ENCODE measurements around the gene IQSEC1.
A peak's percentile ranks its signal among the peaks of the same experiment; 100 is the strongest.

Gene IQSEC1

GRCh38 chr3:12892840-12893189, 180.4 kb downstream of the IQSEC1 start:
- no peak overlapping the region for H3K4me3 ChIP-seq (ENCODE audit: control insufficient read depth, low read depth, low read length)
- DNase-seq (ENCODE audit: low read depth): no peak
- no peak for TF ChIP-seq CTCF (conservative IDR thresholded peaks at IDR 0.05; ENCODE audit: control insufficient read depth, insufficient read depth, low read depth, low read length)

- H3K4me3 ChIP-seq (ENCODE audit: control insufficient read depth, low read depth, low read length): no peak overlapping the region
- peak; percentile 71 for DNase-seq (ENCODE audit: low read depth)
- TF ChIP-seq CTCF (conservative IDR thresholded peaks at IDR 0.05; ENCODE audit: control insufficient read depth, insufficient read depth, low read depth, low read length): peak; percentile 85
Measured at GRCh38 chr3:12891985-12892839, 181.0 kb downstream of the IQSEC1 start.

GRCh38 chr3:12891391-12891984, 181.7 kb downstream of the IQSEC1 start:
- no peak overlapping the region for H3K4me3 ChIP-seq (ENCODE audit: control insufficient read depth, low read depth, low read length)
- TF ChIP-seq CTCF (conservative IDR thresholded peaks at IDR 0.05; ENCODE audit: control insufficient read depth, insufficient read depth, low read depth, low read length): no peak
- DNase-seq (ENCODE audit: low read depth): no peak

- H3K4me3 ChIP-seq (ENCODE audit: control insufficient read depth, low read depth, low read length): no peak overlapping the region
- DNase-seq (ENCODE audit: low read depth): no peak
- no peak for TF ChIP-seq CTCF (conservative IDR thresholded peaks at IDR 0.05; ENCODE audit: control insufficient read depth, insufficient read depth, low read depth, low read length)
Measured at GRCh38 chr3:12890610-12891390, 182.4 kb downstream of the IQSEC1 start.

GRCh38 chr3:12886736-12887135, 186.5 kb downstream of the IQSEC1 start:
- DNase-seq (ENCODE audit: low read depth): no peak
- no peak for TF ChIP-seq CTCF (conservative IDR thresholded peaks at IDR 0.05; ENCODE audit: control insufficient read depth, insufficient read depth, low read depth, low read length)
- no peak overlapping the region for H3K4me3 ChIP-seq (ENCODE audit: control insufficient read depth, low read depth, low read length)

- no peak for DNase-seq (ENCODE audit: low read depth)
Measured at GRCh38 chr3:12886106-12886679, 187.0 kb downstream of the IQSEC1 start.

More at GRCh38 chr3:12886106-12886679, 187.0 kb downstream of the IQSEC1 start:
- TF ChIP-seq CTCF (conservative IDR thresholded peaks at IDR 0.05; ENCODE audit: control insufficient read depth, insufficient read depth, low read depth, low read length): no peak
- no peak overlapping the region for H3K4me3 ChIP-seq (ENCODE audit: control insufficient read depth, low read depth, low read length)

All from fibroblast of mammary gland (primary cell).